HEK293 (cell line): ENCODE measurements around the gene LGR5.
A peak's percentile ranks its signal among the peaks of the same experiment; 100 is the strongest.

Experiments
- CTCF ChIA-PET: fragments of 350-600 bp; formaldehyde crosslinking; extraction: SDS; loops from one replicate; lab custom pipeline; 2021; ENCODE audit warnings: antibody characterized with exemption; lab: Yijun Ruan, JAX
- POLR2A ChIA-PET: fragments of 300-600 bp; formaldehyde crosslinking; extraction: SDS; loops from one replicate; lab custom pipeline; 2020; ENCODE audit warnings: antibody characterized with exemption, inconsistent platforms; lab: Yijun Ruan, JAX
- H3K27ac ChIP-seq: fragments of 200-500 bp; sonication (Bioruptor generic); 2 replicates; pipeline ENCODE4 v1.5.1; 2014; ENCODE audit warnings: low read depth, low read length, control low read depth, inconsistent platforms; ENCODE audit errors: extremely low read depth
- H3K36me3 ChIP-seq, 2 experiments: fragments of 200-500 bp in 1 of 2; sonication (Bioruptor generic) in 1 of 2; 1 replicate in 1 of 2; 2 replicates in 1 of 2; pipeline ENCODE4 v1.5.1; 2014 to 2017; ENCODE audit warnings: inconsistent platforms in 2 of 2, low read length in 2 of 2; ENCODE audit not compliant: control insufficient read depth in 2 of 2, insufficient read depth in 1 of 2
- H3K4me1 ChIP-seq: fragments of 200-500 bp; sonication (Bioruptor generic); 2 replicates; pipeline ENCODE4 v1.5.1; 2014; ENCODE audit warnings: mild to moderate bottlenecking, low read length, inconsistent platforms; ENCODE audit not compliant: control insufficient read depth, insufficient read depth
- H3K4me3 ChIP-seq: 2 replicates; pipeline ENCODE4 v1.5.1; 2011; ENCODE audit warnings: low read depth, mild to moderate bottlenecking, control low read depth, low read length, moderate library complexity
- H3K9me3 ChIP-seq: fragments of 200-500 bp; sonication (Bioruptor generic); 2 replicates; pipeline ENCODE4 v1.5.1; 2014; ENCODE audit warnings: low read depth, low read length, inconsistent platforms; ENCODE audit not compliant: control insufficient read depth, insufficient read depth
- GLIS1 ChIP-seq: fragments of 450-650 bp; formaldehyde crosslinking; IDR thresholded peaks from 2 replicates; pipeline ENCODE4 v1.5.1; 2016; ENCODE audit warnings: missing biosample characterization, missing genetic modification characterization
- HOXD13 ChIP-seq: sonication (generic); formaldehyde crosslinking; IDR thresholded peaks from 2 replicates; pipeline ENCODE4 v1.8.0; 2022; ENCODE audit warnings: missing genetic modification reagents, borderline replicate concordance
- SP7 ChIP-seq: fragments of 450-650 bp; formaldehyde crosslinking; IDR thresholded peaks from 2 replicates; pipeline ENCODE4 v1.5.1; 2016; ENCODE audit warnings: missing biosample characterization, missing genetic modification characterization
- ZNF221 ChIP-seq: fragments of 450-650 bp; formaldehyde crosslinking; IDR thresholded peaks from 2 replicates; pipeline ENCODE4 v1.5.1; 2017; ENCODE audit warnings: missing biosample characterization, missing genetic modification characterization, borderline replicate concordance
- ZNF274 ChIP-seq, 2 experiments: fragments of 200-500 bp in 1 of 2; fragments of 450-650 bp in 1 of 2; sonication (Bioruptor generic) in 1 of 2; formaldehyde crosslinking in 1 of 2; IDR thresholded peaks; 2 replicates each; pipeline versions ENCODE4 v1.5.1 to v1.6.1; 2014 to 2016; ENCODE audit warnings: borderline replicate concordance in 1 of 2, inconsistent platforms in 1 of 2, low read length in 1 of 2, missing biosample characterization in 1 of 2, missing genetic modification characterization in 1 of 2
- ZNF404 ChIP-seq: fragments of 450-650 bp; formaldehyde crosslinking; IDR thresholded peaks from 2 replicates; pipeline ENCODE4 v1.5.1; 2017; ENCODE audit warnings: missing biosample characterization, missing genetic modification characterization
- ZNF48 ChIP-seq: fragments of 450-650 bp; formaldehyde crosslinking; IDR thresholded peaks from 2 replicates; pipeline ENCODE4 v1.5.1; 2016; ENCODE audit warnings: missing biosample characterization, missing genetic modification characterization
- ZNF501 ChIP-seq: fragments of 450-650 bp; formaldehyde crosslinking; IDR thresholded peaks from 2 replicates; pipeline ENCODE4 v1.5.1; 2016; ENCODE audit warnings: missing biosample characterization, missing genetic modification characterization
- ZNF621 ChIP-seq: fragments of 450-650 bp; formaldehyde crosslinking; IDR thresholded peaks from 2 replicates; pipeline ENCODE4 v1.5.1; 2017; ENCODE audit warnings: missing biosample characterization, missing genetic modification characterization
- ZNF626 ChIP-seq: fragments of 450-650 bp; sonication (Bioruptor Pico); formaldehyde crosslinking; IDR thresholded peaks from 2 replicates; pipeline ENCODE4 v1.5.1; 2018; ENCODE audit warnings: missing biosample characterization, missing genetic modification characterization, inconsistent platforms
- ZNF629 ChIP-seq: fragments of 450-650 bp; formaldehyde crosslinking; IDR thresholded peaks from 2 replicates; pipeline ENCODE4 v1.5.1; 2017; ENCODE audit warnings: missing biosample characterization, missing genetic modification characterization
- ZNF837 ChIP-seq: fragments of 450-650 bp; formaldehyde crosslinking; IDR thresholded peaks from 2 replicates; pipeline ENCODE4 v1.5.1; 2016; ENCODE audit warnings: missing biosample characterization, missing genetic modification characterization
- TF ChIP-seq, protein P1 (sequence below): fragments of 450-650 bp; formaldehyde crosslinking; IDR thresholded peaks from 2 replicates; pipeline ENCODE4 v1.5.1; 2017; ENCODE audit warnings: missing biosample characterization, missing genetic modification characterization
- TF ChIP-seq, protein P2 (sequence below): fragments of 450-650 bp; formaldehyde crosslinking; IDR thresholded peaks from 2 replicates; pipeline ENCODE4 v1.5.1; 2016; ENCODE audit warnings: missing biosample characterization, missing genetic modification characterization
- TF ChIP-seq, protein P3 (sequence below): fragments of 450-650 bp; formaldehyde crosslinking; IDR thresholded peaks from 2 replicates; pipeline ENCODE4 v1.5.1; 2016; ENCODE audit warnings: missing biosample characterization, missing genetic modification characterization
- TF ChIP-seq, protein P4 (sequence below): fragments of 450-650 bp; formaldehyde crosslinking; IDR thresholded peaks from 2 replicates; pipeline ENCODE4 v1.5.1; 2016; ENCODE audit warnings: missing biosample characterization, missing genetic modification characterization
- TF ChIP-seq, protein P5 (sequence below): fragments of 450-650 bp; formaldehyde crosslinking; IDR thresholded peaks from 2 replicates; pipeline ENCODE4 v1.5.1; 2016; ENCODE audit warnings: missing biosample characterization, missing genetic modification characterization
- TF ChIP-seq, protein P6 (sequence below): fragments of 450-650 bp; formaldehyde crosslinking; IDR thresholded peaks from 2 replicates; pipeline ENCODE4 v1.5.1; 2016; ENCODE audit warnings: missing biosample characterization, missing genetic modification characterization
- TF ChIP-seq, protein P7 (sequence below): fragments of 450-650 bp; formaldehyde crosslinking; IDR thresholded peaks from 2 replicates; pipeline ENCODE4 v1.5.1; 2017; ENCODE audit warnings: missing biosample characterization, missing genetic modification characterization

LGR5 gene

DNA sequence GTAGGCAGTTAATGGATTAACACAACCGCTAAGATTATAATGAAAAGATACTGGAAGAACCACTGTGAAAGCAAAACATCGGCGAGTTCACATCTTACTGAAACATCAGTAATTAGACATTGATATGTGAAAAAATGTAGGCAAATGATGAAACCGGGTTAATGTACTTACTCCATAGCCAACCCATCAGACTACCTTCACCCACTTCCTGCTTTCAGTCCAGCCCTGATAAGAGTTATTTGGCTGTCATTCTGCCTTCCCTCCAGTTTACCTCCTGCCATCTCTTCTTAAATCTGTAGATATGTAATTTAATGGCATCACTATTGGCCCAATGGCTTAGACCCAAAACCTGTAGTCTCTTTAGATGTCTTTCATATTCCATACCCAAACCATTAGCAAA is 46.0 kb upstream of the LGR5 start:
- POLR2A ChIA-PET, result no interaction called here
- H3K36me3 ChIP-seq, result no peaks in the 10 kb centered on the region
- H3K4me3 ChIP-seq, result no peak overlapping the region
- H3K27ac ChIP-seq, result no peak overlapping the region
- TF ChIP-seq, protein P1, sequence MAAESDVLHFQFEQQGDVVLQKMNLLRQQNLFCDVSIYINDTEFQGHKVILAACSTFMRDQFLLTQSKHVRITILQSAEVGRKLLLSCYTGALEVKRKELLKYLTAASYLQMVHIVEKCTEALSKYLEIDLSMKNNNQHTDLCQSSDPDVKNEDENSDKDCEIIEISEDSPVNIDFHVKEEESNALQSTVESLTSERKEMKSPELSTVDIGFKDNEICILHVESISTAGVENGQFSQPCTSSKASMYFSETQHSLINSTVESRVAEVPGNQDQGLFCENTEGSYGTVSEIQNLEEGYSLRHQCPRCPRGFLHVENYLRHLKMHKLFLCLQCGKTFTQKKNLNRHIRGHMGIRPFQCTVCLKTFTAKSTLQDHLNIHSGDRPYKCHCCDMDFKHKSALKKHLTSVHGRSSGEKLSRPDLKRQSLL, result no peak
- no peak for TF ChIP-seq ZNF621 (tag by site-specific recombination)
- TF ChIP-seq SP7 (tag by site-specific recombination), result no peak
- no peak for TF ChIP-seq ZNF501
- TF ChIP-seq ZNF837 (tag by site-specific recombination), result no peak
- TF ChIP-seq, protein P2, sequence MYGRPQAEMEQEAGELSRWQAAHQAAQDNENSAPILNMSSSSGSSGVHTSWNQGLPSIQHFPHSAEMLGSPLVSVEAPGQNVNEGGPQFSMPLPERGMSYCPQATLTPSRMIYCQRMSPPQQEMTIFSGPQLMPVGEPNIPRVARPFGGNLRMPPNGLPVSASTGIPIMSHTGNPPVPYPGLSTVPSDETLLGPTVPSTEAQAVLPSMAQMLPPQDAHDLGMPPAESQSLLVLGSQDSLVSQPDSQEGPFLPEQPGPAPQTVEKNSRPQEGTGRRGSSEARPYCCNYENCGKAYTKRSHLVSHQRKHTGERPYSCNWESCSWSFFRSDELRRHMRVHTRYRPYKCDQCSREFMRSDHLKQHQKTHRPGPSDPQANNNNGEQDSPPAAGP (tag by site-specific recombination), result no peak
- no peak for TF ChIP-seq ZNF626 (tag by site-specific recombination)
- no peak for TF ChIP-seq ZNF274 (IDR thresholded peaks at IDR 0.05; ENCODE audit: low read length)
- no peak for TF ChIP-seq ZNF274 (tag by site-specific recombination; IDR thresholded peaks at IDR 0.05; ENCODE audit: borderline replicate concordance)
- TF ChIP-seq ZNF221 (tag by site-specific recombination), result no peak
- TF ChIP-seq GLIS1 (tag by site-specific recombination), result no peak
- TF ChIP-seq, protein P3, sequence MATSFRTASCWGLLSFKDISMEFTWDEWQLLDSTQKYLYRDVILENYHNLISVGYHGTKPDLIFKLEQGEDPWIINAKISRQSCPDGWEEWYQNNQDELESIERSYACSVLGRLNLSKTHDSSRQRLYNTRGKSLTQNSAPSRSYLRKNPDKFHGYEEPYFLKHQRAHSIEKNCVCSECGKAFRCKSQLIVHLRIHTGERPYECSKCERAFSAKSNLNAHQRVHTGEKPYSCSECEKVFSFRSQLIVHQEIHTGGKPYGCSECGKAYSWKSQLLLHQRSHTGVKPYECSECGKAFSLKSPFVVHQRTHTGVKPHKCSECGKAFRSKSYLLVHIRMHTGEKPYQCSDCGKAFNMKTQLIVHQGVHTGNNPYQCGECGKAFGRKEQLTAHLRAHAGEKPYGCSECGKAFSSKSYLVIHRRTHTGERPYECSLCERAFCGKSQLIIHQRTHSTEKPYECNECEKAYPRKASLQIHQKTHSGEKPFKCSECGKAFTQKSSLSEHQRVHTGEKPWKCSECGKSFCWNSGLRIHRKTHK (tag by site-specific recombination), result no peak
- TF ChIP-seq, protein P4, sequence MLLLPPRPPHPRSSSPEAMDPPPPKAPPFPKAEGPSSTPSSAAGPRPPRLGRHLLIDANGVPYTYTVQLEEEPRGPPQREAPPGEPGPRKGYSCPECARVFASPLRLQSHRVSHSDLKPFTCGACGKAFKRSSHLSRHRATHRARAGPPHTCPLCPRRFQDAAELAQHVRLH, result no peak
- no peak for TF ChIP-seq ZNF48
- TF ChIP-seq ZNF404 (tag by site-specific recombination), result no peak
- TF ChIP-seq, all 188 proteins: peak for 0
- CTCF ChIA-PET, result interaction anchor here (0.6 to 3.0 kb wide), 8 partner anchors 8 to 159 kb away, joined by 3 to 25 read pairs (median 3); no protein-coding TSS in a partner anchor
- Histone ChIP-seq H3K4me1 (no peaks in the 10 kb centered on the region), H3K9me3 (no peaks in the 10 kb centered on the region)

DNA sequence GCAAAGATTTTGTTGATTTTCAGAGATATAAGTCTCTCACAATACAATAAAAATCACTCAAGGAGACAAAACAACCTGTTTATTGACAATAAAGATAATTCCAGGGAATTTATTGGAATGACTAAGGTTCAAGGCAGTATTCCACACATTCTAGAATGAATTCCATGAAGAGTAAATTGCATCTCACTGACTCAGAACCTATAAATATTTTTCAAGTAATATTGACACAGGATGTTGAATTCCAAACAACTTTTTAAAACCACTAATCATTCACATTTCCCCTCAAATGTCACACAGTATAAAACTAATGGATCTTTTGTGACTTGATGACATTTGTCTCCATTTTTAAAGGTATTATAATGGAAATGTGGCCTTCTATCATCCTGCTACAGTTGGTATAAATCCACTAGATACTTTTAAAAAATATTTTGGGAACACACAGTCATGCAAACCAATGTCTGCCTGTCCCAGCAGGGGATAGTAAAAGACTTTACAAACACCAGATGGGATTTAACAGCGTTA is 42.1 kb upstream of the LGR5 start:
- CTCF ChIA-PET, result no interaction called here
- H3K4me1 ChIP-seq, result no peaks in the 10 kb centered on the region
- H3K36me3 ChIP-seq, result no peaks in the 10 kb centered on the region
- no peaks in the 10 kb centered on the region for H3K9me3 ChIP-seq
- no peak overlapping the region for H3K4me3 ChIP-seq
- H3K27ac ChIP-seq, result no peak overlapping the region
- POLR2A ChIA-PET, result no interaction called here
- TF ChIP-seq ZNF629 (tag by site-specific recombination) (no peak), HOXD13 (CRISPR knock-in tag) (peak; percentile 42; the same call in 1 of the 2 replicates)
- TF ChIP-seq, protein P5, sequence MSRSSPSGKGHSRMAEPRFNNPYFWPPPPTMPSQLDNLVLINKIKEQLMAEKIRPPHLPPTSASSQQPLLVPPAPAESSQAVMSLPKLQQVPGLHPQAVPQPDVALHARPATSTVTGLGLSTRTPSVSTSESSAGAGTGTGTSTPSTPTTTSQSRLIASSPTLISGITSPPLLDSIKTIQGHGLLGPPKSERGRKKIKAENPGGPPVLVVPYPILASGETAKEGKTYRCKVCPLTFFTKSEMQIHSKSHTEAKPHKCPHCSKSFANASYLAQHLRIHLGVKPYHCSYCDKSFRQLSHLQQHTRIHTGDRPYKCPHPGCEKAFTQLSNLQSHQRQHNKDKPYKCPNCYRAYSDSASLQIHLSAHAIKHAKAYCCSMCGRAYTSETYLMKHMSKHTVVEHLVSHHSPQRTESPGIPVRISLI (tag by site-specific recombination), result no peak
- TF ChIP-seq, protein P6, sequence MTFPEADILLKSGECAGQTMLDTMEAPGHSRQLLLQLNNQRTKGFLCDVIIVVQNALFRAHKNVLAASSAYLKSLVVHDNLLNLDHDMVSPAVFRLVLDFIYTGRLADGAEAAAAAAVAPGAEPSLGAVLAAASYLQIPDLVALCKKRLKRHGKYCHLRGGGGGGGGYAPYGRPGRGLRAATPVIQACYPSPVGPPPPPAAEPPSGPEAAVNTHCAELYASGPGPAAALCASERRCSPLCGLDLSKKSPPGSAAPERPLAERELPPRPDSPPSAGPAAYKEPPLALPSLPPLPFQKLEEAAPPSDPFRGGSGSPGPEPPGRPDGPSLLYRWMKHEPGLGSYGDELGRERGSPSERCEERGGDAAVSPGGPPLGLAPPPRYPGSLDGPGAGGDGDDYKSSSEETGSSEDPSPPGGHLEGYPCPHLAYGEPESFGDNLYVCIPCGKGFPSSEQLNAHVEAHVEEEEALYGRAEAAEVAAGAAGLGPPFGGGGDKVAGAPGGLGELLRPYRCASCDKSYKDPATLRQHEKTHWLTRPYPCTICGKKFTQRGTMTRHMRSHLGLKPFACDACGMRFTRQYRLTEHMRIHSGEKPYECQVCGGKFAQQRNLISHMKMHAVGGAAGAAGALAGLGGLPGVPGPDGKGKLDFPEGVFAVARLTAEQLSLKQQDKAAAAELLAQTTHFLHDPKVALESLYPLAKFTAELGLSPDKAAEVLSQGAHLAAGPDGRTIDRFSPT (tag by site-specific recombination), result peak; percentile 54
- TF ChIP-seq, protein P7, sequence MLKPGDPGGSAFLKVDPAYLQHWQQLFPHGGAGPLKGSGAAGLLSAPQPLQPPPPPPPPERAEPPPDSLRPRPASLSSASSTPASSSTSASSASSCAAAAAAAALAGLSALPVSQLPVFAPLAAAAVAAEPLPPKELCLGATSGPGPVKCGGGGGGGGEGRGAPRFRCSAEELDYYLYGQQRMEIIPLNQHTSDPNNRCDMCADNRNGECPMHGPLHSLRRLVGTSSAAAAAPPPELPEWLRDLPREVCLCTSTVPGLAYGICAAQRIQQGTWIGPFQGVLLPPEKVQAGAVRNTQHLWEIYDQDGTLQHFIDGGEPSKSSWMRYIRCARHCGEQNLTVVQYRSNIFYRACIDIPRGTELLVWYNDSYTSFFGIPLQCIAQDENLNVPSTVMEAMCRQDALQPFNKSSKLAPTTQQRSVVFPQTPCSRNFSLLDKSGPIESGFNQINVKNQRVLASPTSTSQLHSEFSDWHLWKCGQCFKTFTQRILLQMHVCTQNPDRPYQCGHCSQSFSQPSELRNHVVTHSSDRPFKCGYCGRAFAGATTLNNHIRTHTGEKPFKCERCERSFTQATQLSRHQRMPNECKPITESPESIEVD (tag by site-specific recombination), result 0 out of 2 replicates have a peak, but pooled peaks have one; percentile 22
